Upper lobe of left lung (tissue), 4 donors: ENCODE results near the gene SMKR1.

ENCODE experiments used
- CTCF ChIP-seq, 6 experiments: fragments of 450-650 bp in 4 of 6; fragments of 200-600 bp in 2 of 6; sonication (generic) in 2 of 6; IDR thresholded peaks; one replicate each; pipeline ENCODE4 v1.5.1; 2016 to 2019; ENCODE audit warnings: antibody characterized with exemption in 6 of 6
- POLR2A ChIP-seq, 4 donors: fragments of 450-650 bp; IDR thresholded peaks; one replicate each; pipeline ENCODE4 v1.5.1; 2016 to 2017; ENCODE audit warnings: antibody characterized with exemption in 4 of 4, mild to moderate bottlenecking in 2 of 4

GRCh38 chr7:129458171-129458570 is 44.2 kb upstream of the SMKR1 start:
- no peak for TF ChIP-seq POLR2A (IDR thresholded peaks at IDR 0.05)
- no peak for TF ChIP-seq CTCF (IDR thresholded peaks at IDR 0.05)
